HEK293T (cell line): ENCODE data around the gene PARP3.

Experiments
- CTCF ChIA-PET: fragments of 350-600 bp; formaldehyde crosslinking; extraction: SDS; loops from one replicate; lab custom pipeline; 2021; ENCODE audit warnings: antibody characterized with exemption, inconsistent platforms; lab: Yijun Ruan, JAX
- POLR2A ChIA-PET: fragments of 350-600 bp; formaldehyde crosslinking; extraction: SDS; loops from one replicate; lab custom pipeline; 2020; ENCODE audit warnings: antibody characterized with exemption, inconsistent platforms; lab: Yijun Ruan, JAX
- DNase-seq: peaks from one replicate; pipeline ENCODE4 v3.0.0; 2012; ENCODE audit warnings: mixed read lengths; ENCODE audit errors: extremely low spot score
- ARNT ChIP-seq: fragments of 450-650 bp; IDR thresholded peaks from 2 replicates; pipeline ENCODE4 v1.6.1; 2017; ENCODE audit warnings: mild to moderate bottlenecking
- BHLHE40 ChIP-seq: fragments of 450-650 bp; IDR thresholded peaks from 2 replicates; pipeline ENCODE4 v1.6.1; 2016; ENCODE audit warnings: mild to moderate bottlenecking, moderate library complexity, borderline replicate concordance
- CTBP1 ChIP-seq: fragments of 450-650 bp; IDR thresholded peaks from 2 replicates; pipeline ENCODE4 v1.6.1; 2016; ENCODE audit warnings: borderline replicate concordance
- ELF4 ChIP-seq: fragments of 450-650 bp; IDR thresholded peaks from 2 replicates; pipeline ENCODE4 v1.6.1; 2017; ENCODE audit warnings: antibody characterized with exemption
- FOXA1 ChIP-seq: fragments of 450-650 bp; IDR thresholded peaks from 2 replicates; pipeline ENCODE4 v1.6.1; 2016; ENCODE audit warnings: mild to moderate bottlenecking
- FOXK2 ChIP-seq: fragments of 450-650 bp; IDR thresholded peaks from 2 replicates; pipeline ENCODE4 v1.6.1; 2016; ENCODE audit warnings: mild to moderate bottlenecking
- FOXM1 ChIP-seq: fragments of 450-650 bp; IDR thresholded peaks from 2 replicates; pipeline ENCODE4 v1.6.1; 2017; ENCODE audit warnings: mild to moderate bottlenecking, borderline replicate concordance
- HDGF ChIP-seq: fragments of 450-650 bp; IDR thresholded peaks from 2 replicates; pipeline ENCODE4 v1.6.1; 2017; ENCODE audit warnings: antibody characterized with exemption, borderline replicate concordance
- L3MBTL2 ChIP-seq: fragments of 450-650 bp; conservative IDR thresholded peaks from 2 replicates; pipeline ENCODE4 v1.6.1; 2016; ENCODE audit warnings: mild to moderate bottlenecking
- LEF1 ChIP-seq: fragments of 450-650 bp; IDR thresholded peaks from 2 replicates; pipeline ENCODE4 v1.6.1; 2017; ENCODE audit warnings: mild to moderate bottlenecking, borderline replicate concordance
- NFRKB ChIP-seq: fragments of 450-650 bp; IDR thresholded peaks from 2 replicates; pipeline ENCODE4 v1.6.1; 2016; ENCODE audit warnings: mild to moderate bottlenecking, moderate library complexity
- PKNOX1 ChIP-seq: fragments of 450-650 bp; IDR thresholded peaks from 2 replicates; pipeline ENCODE4 v1.6.1; 2016
- SP1 ChIP-seq: fragments of 450-650 bp; IDR thresholded peaks from 2 replicates; pipeline ENCODE4 v1.6.1; 2017
- SUZ12 ChIP-seq: fragments of 450-650 bp; IDR thresholded peaks from 2 replicates; pipeline ENCODE4 v1.6.1; 2016; ENCODE audit warnings: mild to moderate bottlenecking
- TARDBP ChIP-seq: fragments of 450-650 bp; IDR thresholded peaks from 2 replicates; pipeline ENCODE4 v1.6.1; 2016
- ZNF384 ChIP-seq: fragments of 450-650 bp; IDR thresholded peaks from 2 replicates; pipeline ENCODE4 v1.6.1; 2016

PARP3 gene

GRCh38 chr3:51970606-51971300 is 28.6 kb downstream of the PARP3 start:
- CTCF ChIA-PET, result interaction anchor here (4.5 kb wide), 1 partner anchor 29 kb away, joined by 21 read pairs; the partner anchor contains the start of genes PARP3 and RRP9
- POLR2A ChIA-PET, result interaction anchor here (1.1 to 5.2 kb wide), 2 partner anchors 8 to 29 kb away, joined by 4 to 39 read pairs; partner anchors contain the start of genes PARP3 and RRP9

GRCh38 chr3:51971350-51971749 is 29.2 kb downstream of the PARP3 start:
- POLR2A ChIA-PET, result interaction anchor here (4.2 kb wide), 1 partner anchor 29 kb away, joined by 52 read pairs; the partner anchor contains the start of genes PARP3 and RRP9
- CTCF ChIA-PET, result interaction anchor here (4.5 kb wide), 1 partner anchor 29 kb away, joined by 21 read pairs; the partner anchor contains the start of genes PARP3 and RRP9
- TF ChIP-seq CTBP1 (no peak), NFRKB (no peak), FOXA1 (no peak), FOXM1 (no peak)
- DNase-seq, result no peak

More at GRCh38 chr3:51970606-51971300, 28.6 kb downstream of the PARP3 start:
- DNase-seq, result no peak
- no peak for TF ChIP-seq NFRKB
- no peak for TF ChIP-seq TARDBP
- no peak for TF ChIP-seq LEF1
- TF ChIP-seq L3MBTL2, result no peak
- TF ChIP-seq SUZ12, result no peak
- no peak for TF ChIP-seq ZNF384
- no peak for TF ChIP-seq ARNT
- no peak for TF ChIP-seq FOXK2
- TF ChIP-seq SP1, result no peak
- no peak for TF ChIP-seq CTBP1
- no peak for TF ChIP-seq BHLHE40
- no peak for TF ChIP-seq HDGF
- TF ChIP-seq FOXA1, result no peak

DNA sequence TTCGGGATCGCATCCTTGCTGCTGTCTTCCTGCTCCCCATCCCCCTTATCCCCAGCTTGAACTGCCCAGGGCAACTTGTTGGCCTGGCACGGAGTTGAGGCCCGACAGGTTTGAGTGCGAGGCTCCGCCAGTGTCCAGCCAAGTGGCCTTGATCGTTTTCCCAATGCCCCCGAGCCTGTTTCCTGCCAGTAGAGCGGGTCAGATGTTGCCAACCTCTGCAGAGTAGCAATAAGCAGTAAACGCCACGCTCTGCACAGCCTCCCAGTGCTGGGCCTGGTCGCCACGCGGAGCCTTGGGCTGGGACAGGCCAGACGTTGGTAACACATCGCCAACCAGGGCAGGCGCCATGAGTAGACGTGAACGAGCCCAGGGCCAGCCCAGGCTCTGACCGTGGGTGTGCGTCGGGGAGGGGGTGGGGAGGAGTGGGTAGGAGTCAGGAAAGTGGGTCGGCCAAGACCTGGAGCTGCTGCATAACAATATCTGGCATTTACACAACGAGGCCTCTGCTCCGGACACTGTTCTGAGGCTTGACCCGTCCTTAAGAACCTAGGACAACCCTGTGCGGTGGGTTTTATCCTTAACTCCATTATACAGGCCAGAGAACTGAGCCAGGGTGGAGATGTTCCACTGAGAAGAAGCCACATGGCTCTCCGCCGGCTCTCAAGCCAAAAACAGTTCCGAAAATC is 32.3 kb downstream of the PARP3 start:
- no peak for TF ChIP-seq FOXA1
- no peak for TF ChIP-seq TARDBP
- TF ChIP-seq ZNF384, result no peak
- no peak for TF ChIP-seq ARNT
- TF ChIP-seq FOXK2, result no peak
- TF ChIP-seq CTBP1, result no peak
- no peak for TF ChIP-seq HDGF
- TF ChIP-seq SP1, result no peak
- no peak for TF ChIP-seq LEF1
- no peak for TF ChIP-seq ELF4
- TF ChIP-seq NFRKB, result no peak
- no peak for TF ChIP-seq BHLHE40
- no peak for TF ChIP-seq PKNOX1
- TF ChIP-seq L3MBTL2, result no peak
- no peak for TF ChIP-seq SUZ12
- TF ChIP-seq FOXM1, result no peak
- DNase-seq, result no peak
- ChIA-PET POLR2A (interaction anchor here (0.7 to 4.2 kb wide), 13 partner anchors 9 to 82 kb away, joined by 3 to 52 read pairs (median 6); partner anchors contain the start of genes ACY1, DUSP7, PARP3 and RPL29), CTCF (interaction anchor here (0.7 to 4.5 kb wide), 7 partner anchors 8 to 42 kb away, joined by 3 to 21 read pairs (median 5); partner anchors contain the start of genes ACY1, PARP3 and RRP9)

DNA sequence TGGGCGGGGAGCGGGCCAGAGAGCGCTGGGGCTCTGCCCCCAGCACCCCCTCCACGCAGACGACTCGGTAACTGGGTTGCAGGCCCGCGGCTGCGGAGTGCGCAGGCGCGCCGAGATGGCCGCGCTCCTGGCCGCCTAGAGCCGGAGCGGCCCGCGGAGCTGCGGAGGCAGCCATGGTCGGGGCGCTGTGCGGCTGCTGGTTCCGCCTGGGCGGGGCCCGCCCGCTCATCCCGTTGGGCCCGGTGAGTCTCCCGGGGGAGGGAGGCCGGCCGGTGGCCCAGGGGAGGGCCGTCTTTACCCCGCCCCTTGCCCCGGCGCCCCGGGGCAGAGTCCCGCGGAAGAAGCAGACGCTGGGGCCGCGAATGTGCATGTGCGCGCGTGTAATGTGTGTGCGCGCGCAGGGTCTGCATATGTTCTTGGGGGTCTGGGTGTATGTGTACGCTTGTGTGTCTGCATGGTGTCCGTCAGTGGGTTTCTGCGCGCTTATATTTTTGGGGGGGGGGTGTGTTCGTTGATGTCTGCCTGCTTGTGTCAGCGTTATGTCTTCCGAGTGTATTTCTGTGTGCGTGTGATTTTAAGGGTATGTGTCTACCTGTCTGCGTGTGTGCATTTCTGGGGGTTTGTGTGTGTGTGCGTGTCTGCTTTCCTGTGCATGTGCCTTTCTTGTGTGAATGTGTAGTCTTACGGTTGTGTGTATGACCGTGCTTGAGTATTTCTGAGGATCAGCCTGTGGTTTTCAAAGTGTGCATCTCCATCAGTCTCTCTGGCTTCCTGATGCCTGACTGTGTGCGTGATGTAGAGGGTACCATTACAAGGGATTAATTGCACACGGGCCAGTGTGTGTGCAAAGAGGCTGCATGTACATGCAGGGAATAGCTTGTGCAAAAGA is 33.0 kb downstream of the PARP3 start, which contains the start of gene ABHD14A:
Gene ABHD14A (plus strand): TSS at position 102 of the 889 bp plus-strand sequence. CDS start 72 bp downstream, at position 174.
- DNase-seq, result peak; percentile 82
- TF ChIP-seq CTBP1 (no peak), ZNF384 (no peak), TARDBP (no peak), LEF1 (no peak), FOXA1 (no peak), PKNOX1 (no peak), FOXM1 (no peak), SUZ12 (no peak), NFRKB (no peak), HDGF (no peak), ARNT (no peak), BHLHE40 (no peak), ELF4 (no peak), FOXK2 (no peak), SP1 (no peak), L3MBTL2 (no peak; the same call in 1 of the 2 replicates)
- CTCF ChIA-PET, result interaction anchor here (2.4 to 4.5 kb wide), 2 partner anchors 8 to 33 kb away, joined by 14 to 21 read pairs; partner anchors contain the start of genes ACY1, PARP3 and RRP9
- POLR2A ChIA-PET, result interaction anchor here (0.6 to 4.2 kb wide), 10 partner anchors 8 to 269 kb away, joined by 3 to 52 read pairs (median 6); partner anchors contain the start of genes ACY1, PARP3, PCBP4 and RPL29
